OCI-M1 (cell line): ENCODE results near the gene SPACDR.
"Not testable (repeated sequence)": the region's sequence is repeated elsewhere in the genome, so short reads cannot be mapped to it uniquely, and the experiment has no call there.

ENCODE experiments used
- DNase-seq: peaks from one replicate; lab custom pipeline; 2025; lab: John Stamatoyannopoulos, UW

Gene SPACDR

DNA sequence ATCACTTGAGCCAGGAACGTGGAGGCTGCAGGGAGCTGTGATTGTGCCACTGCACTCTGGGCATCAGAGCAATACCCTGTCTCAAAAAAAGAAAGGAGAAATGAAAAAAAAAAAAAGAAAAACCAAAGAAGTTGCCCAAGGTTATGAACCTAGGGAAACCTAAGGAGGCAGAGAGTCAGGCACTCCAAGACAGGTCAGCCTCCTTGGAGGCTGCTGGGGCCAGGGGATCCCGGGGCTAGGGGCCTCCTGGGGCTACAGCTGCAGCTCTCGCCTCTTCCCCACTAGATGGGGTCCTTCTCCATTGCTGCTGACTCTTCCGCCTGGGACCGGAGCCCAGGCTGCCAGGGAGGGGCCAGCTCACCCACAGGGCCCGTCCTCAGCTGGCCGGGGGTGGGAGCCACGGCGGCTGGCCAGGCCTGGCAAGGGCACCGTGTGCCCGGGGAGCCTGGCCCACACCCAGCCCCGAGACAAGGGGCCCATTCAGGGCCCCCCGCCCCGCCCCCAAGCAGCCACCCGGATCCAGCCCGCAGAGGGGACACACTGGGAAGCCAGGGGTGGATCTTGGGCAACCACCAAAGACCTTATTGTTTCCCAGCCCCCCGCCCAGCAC lies 1.7 kb upstream of the SPACDR start:
- peak; percentile 62 for DNase-seq

DNA sequence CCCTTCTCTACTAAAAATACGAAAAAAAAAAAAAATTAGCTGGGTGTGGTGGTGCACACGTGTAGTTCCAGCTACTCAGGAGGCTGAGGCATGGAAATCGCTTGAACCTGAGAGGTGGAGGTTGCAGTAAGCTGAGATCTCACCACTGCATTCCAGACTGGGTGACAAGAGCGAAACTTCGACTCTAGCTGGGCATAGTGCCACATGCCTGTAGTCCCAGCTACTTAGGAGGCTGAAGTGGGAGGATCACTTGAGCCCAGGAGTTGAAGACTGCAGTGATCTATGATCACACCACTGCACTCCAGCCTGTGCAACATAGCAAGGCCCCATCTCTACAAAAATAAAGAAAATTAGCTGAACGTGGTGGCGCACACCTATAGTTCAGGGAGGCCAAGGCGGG lies 1.2 kb upstream of the SPACDR start:
- no peak for DNase-seq

DNA sequence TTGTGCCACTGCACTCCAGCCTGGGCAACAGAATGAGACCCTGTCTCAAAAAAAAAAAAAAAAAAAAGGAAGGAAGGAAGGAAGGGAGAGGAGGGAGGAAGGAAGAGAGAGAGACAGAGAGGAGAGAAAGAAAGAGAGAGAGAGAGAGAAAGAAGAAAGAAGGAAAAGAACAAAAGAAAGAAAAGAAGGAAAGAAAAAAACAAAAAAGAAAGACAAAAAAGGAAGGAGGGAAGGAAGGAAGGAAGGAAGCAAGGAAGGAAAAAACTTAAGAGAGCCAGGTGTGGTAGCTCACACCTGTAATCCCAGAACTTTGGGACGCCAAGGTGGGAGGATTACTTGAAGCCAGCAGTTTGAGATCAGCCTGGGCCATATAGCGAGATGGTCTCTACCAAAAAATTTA lies 731 bp upstream of the SPACDR start:
- DNase-seq: no peak

DNA sequence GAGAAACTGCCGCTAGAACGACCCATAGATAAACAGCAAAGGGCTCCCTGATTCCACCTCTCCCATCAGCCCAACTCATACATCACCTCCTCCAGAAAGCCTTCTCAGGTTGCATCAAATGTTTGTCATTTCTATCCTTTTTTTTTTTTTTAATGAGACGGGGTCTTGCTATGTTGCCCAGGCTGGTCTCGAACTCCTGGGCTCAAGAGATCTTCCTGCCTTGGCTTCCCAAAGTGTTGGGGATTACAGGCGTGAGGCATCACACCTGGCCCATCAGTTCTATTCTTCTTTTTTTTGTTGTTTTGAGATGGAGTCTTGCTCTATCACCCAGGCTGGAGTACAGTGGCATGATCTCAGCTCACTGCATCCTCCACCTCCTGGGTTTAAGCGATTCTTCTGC lies 7.0 kb downstream of the SPACDR start:
- DNase-seq: no peak

DNA sequence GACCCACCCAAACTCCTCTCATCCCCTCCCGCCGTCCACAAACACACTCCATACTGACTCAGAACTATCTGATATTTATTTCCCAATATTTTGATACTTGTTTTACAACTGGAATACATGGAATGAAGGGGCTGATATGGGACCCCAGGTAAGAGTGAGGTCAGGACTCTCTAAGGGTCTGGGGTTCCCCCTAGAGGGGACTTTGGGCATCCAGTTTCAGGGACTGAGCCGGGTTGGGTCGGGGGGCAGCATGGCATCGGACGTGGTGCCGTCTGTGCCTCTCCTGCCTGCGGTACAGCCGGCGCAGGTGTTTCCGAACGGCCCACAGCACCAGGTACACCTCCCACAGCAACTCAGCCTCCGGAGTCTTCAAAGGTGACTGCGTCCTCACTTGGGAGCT lies 7.5 kb downstream of the SPACDR start:
- DNase-seq: no peak

DNA sequence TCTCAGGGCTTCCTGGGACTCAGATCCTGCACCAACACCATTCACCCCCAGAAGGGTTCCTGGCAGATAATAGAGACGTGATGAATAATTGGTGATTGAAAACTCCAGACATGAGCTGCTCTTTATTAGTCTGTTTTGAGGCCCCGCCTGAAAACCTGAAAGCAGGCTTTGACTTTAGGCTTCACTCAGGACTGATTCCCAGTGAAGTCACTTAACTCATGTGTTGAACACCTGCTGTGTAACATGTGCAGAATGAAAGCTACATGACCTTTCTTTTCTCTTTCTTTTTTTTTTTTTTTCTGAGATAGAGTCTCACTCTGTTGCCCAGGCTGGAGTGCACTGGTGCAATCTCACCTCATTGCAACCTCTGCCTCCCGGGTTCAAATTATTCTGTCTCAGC lies 8.9 kb downstream of the SPACDR start:
- DNase-seq: no peak

DNA sequence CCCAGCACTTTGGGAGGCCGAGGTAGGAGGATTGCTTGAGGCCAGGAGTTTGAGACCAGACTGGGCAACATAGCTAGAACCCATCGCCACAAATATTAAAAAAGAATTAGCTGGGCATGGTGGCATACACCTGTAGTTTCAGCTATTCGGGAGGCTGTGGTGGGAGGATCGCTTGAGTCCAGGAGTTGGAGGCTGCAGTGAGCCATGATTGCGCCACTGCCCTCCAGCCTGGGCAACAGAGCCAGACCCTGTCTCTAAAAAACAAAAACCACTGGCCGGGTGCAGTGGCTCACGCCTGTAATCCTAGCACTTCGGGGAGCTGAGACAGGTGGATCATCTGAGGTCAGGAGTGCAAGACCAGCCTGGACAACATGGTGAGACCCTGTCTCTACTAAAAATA lies 10.2 kb downstream of the SPACDR start:
- not testable (repeated sequence) for DNase-seq

DNA sequence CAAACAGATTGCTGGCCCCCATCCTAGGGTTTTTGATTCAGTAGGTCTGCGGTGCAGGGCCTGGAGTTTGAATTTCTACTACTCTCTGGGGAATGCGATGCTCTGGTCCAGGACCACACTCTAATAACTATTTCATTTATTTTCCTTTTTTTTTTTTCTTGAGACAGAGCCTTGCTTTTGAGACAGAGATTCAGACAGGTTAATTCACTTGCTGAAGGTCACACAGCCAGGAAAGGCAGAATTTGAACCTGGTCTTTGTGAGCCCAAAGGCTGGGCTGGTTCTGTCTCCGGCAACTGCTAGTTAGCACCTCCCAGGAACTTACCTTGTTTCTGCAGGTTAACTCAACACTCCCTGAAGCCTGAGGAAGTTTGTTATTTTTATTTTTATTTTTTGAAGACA lies 11.5 kb downstream of the SPACDR start:
- no peak for DNase-seq

DNA sequence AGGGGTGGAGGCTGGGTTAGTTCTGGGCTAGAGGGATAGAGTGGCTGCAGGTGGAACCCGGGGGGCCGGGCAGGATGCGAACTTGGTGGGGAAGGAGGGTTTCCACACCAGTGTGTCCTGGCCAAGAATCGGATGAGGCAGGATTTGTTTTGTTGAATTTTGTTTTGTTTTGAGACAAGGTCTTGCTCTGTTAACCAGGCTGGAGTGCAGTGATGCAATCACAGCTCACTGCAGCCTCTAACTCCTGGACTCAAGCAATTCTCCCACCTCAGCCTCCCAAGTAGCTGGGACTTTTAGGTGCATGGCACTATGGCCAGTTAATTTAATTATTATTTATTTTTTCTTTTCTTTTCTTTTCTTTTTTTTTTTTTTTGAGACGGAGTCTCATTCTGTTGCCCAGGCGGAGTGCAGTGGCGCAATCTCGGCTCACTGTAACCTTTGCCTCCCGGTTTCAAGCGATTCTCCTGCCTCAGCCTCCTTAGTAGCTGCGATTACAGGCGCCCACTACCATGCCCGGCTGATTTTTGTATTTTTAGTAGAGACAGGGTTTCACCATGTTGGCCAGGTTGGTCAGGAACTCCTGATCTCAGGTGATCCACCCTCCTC lies 14.8 kb downstream of the SPACDR start:
- DNase-seq: no peak

DNA sequence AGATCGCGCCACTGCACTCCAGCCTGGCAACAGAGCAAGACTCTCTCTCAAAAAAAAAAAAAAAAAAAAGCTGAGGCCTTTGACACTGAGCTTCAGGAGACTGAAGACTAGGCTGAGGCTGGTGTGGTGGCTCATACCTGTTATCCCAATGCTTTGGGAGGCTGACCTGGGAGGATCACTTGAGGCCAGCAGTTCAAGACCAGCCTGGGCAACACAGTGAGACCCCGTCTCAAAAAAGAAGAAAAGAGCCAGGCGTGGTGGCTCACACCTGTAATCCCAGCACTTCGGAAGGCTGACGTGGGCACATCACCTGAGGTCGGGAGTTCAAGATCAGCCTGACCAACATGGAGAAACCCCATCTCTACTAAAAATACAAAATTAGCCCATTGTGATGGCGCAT lies 16.7 kb downstream of the SPACDR start:
- not testable (repeated sequence) for DNase-seq

DNA sequence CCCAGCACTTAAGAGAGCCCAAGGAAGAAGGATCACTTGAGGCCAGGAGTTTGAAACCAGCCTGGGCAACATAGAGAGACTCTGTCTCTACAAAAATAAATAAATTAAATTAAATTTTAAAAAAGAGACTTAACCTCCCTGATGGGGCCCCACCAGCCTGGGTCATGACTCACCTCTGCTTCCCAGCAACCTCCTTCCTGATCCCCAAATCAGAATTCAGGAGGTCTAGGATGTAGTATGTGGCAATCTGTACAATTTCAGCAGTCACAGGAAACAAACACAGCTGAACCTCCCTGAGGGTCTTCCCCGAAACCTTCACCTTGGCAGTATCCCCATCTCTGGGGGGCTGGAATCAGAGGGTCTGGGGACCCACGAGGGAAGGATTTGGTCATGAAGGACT lies 18.0 kb downstream of the SPACDR start:
- no peak for DNase-seq

DNA sequence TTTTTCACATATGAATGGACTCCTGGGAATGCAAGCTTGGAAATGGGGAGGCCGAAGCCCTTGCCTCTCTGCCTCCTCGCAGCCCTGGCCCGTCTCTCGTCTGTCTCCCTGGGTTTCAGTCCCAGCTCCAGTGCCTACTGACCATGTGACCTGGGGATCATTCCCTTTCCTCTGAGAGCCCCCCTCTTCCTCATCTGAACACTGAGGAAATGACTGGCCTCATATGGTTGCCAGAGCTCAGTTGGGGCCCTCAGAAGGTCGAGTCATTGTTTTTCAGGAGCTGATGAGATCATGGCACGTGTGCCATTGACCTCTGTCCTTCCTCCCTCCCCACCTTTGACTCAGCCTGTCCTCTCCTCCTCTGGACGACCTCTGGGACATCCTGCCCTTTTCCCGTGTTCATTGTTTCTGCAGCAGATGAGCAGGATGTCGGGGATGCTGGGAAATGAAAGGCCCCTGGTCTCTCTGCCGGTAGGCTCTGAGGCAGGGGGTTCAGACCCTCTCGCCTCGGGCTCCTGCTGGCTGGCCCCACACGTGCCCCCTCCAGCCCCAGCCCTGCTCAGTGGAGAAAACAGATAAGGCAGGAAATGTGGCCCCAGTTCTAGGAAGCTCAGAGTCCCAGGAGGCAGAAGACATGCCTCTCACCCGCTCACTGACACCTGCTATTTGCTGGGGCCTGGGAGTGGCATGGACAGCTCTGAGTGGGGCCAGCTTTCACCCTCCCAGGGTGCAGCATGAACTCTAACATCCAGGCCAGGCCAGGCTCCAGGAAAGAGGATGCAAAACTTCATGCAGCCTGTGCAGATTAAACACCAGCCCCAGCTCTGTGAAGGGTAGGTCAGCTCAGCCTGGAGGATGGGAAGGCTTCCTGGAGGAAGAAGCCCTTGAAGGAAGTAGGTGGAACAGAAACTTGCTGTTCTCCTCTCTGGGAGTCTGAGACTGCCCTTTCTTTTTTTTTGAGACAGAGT lies 19.5 kb downstream of the SPACDR start:
- peak; percentile 84 for DNase-seq

DNA sequence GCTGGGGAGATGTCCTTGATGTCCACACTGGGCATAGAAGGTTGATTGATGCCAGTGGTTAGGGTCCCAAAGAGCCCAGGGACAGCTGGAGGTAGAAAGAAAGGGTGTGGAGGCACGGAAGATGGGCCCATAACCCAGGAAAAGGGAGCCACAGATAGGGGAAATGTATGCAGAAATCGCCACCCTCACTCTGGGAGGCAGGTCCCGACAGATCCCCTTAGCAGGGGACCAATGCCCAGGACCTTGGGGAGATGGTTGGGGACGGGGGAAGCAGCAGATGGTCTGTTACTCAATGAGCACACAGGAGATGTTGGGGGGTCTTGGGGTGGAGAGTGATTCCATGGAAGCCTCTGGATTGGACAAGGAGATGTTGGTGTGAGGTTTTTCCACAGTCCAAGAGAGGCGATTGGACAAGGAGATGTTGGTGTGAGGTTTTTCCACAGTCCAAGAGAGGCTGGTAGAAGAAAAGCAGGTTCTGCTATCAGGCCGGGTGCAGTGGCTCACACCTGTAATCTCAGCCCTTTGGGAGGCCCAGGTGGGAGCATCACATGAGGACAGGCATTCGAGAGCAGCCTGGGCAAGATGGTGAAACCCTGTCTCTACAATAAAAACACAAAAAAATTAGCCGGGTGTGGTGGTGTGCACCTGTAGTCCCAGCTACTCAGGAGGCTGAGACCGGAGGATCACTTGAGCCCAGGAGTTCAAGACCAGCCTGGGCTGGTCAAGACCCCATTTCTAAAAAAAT lies 20.8 kb downstream of the SPACDR start:
- DNase-seq: no peak

DNA sequence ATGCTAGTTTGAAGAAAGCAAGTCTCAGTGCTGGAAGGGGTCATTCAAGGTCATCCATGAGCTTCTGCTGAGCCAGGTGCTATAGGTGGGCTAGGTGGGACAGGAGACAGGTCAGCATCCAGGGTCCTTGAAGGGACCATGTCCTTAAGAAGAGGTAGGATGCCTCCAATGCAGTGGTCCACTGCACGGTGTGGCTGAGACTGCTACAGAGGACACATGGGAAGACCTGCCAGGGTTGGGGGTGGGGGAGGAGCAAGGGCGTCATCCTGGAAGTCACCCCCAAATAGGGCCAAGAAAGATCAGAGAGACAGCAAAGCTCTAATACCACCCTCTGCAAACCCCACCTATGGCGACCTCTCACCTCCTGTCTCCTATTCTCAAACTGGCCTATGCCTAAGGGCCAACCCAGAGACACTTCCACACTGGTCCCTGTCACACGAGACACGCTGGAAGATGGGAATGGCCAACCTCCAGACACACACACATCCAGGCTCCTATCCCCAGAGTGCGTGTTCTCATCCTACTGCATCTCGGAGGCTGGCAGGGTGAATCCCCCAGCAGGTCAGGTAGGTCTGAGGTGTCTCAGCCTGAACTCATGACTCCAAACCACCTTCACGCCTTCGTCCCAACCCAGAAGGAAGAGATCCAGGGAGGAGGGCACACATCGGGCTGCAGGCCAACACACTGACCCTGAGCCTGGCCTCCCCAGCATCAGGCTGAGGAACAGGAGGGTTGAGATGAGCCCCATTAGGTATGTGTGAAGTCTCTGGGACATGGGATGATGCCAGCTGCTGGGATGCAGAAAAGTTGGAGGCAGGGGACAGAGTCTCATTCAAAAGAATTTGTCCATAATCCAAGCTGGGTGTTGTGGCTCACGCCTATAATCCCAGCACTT lies 22.2 kb downstream of the SPACDR start:
- no peak for DNase-seq

DNA sequence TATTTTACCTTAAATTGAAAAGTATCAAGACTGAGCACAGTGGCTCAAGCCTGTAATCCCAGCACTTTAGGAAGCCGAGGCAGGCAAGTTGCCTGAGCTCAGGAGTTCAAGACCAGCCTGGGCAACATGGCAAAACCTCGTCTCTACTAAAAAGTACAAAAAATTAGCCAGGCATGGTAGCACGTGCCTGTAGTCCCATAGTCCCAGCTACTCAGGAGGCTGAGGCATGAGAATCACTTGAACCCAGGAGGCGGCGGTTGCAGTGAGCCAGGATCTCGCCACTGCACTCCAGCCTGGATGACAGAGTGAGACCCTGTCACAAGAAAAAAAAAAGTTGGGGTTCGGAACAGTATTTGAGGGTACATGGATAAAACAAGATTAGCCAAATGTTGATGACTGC lies 24.8 kb downstream of the SPACDR start:
- DNase-seq: not testable (repeated sequence)

DNA sequence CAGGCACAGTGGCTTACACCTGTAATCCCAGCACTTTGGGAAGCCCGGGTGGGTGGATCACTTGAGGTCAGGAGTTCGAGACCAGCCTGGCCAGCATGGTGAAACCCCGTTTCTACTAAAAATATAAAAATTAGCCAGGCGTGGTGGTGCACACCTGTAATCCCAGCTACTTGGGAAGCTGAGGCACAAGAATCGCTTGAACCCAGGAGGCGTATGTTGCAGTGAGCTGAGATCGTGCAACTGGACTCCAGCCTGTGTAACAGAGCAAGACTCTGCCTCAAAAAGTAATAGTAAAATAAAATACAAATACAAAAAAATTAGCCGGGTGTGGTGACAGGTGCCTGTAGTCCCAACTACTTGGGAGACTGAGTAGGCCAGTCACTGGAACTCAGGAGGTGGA lies 25.3 kb downstream of the SPACDR start:
- DNase-seq: not testable (repeated sequence)

DNA sequence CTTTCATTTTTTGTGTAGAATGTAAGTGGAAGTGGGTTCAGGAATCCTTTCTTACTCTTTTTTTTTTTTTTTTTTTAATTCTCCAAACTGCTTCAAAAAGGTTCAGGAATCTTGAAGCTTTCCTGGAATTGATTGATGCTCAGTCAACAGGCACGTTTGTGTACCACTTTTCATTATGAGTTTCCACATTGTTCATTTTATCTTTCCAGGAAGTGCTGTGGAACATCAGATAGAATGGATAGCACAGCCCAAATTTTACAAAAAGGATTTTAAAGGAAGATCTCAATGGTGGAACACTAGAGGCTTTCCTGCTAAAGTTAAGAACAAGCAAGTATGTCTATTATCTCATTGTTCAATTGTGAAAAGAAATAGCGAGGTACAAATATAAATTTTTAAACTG lies 25.9 kb downstream of the SPACDR start:
- DNase-seq: no peak

DNA sequence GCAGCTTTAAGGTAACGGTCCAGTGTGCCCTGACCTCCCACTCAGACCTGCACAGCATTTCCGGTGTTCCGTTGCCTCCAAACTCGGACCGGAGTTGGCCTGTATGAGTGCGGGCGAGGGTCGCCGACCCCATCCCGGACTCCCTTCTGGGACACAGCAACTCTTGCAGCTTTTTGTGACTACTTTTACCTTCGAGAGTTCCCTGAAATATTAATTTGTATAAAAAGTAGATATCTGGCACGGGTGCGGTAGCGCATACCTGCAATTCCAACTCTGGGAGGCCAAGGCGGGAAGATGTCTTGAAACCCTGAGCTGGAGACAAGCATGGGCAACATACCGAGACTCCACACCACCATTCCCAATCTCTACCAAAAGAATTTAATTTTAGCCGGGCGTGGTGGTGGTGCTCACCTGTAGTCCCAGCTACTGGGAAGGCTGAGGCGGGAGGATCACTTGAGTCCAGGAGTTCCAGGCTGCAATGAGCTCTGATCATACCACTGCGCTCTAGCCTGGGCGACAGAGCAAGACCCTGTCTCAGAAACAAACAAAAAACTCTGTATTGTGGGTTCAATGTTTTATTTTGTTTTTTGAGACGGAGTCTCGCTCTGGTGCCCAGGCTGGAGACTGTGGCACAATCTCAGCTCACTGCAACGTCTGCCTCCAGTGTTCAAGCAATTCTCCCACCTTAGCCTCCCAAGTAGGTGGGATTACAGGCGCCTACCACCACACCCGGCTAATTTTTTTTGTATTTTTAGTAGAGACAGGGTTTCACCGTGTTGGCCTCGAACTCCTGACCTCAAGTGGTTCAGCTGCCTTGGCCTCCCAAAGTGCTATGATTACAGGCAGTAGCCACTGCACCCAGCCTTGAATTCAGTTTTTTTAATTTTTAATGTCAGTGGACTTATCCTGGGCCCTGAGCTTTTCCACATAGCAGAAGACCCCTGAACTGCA lies 26.6 kb downstream of the SPACDR start:
- DNase-seq: no peak

DNA sequence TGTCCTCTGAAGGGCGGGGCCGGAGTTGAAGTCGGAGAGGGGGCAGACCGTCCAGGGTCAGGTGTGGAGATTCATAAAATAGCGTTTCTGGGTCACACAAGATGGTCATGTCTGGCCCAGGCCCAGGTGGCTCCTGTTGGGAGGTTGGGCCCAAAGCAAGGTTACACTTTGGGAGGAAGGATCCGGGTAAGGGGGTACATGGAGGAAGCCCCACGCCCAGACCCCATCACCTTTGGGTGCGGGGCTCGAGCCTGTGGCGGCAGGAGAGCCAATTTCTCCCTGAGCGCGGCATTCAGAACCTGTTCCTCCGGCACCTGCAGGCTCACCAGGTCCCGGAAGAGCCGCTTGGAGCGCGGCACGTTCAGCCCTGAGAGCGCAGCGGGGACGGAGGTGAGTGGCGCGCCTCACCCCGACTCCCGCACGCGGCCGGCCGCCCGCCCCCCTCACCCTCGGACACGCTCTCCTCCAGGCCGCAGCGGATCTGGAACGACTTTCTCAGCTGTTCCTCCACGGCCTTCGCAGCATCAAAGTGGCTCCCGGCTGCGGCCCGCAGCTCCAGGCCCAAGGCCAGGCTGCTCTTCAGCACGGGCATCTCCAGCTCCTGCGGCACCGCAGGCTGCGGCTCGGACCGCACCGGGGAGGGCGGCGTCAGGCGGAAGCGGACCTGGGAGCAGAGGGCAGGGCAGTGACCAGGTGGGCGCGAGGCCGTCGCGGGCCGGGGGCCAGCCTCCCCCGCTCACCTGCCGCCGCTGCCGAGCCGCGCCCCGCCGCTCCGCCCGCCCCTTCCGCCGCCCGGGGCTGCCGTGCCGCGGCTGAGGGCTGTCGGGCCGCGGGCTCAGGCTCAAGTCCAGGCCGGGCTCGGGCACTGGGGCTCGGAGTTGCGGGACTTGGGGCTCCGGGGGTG lies 28.4 kb downstream of the SPACDR start:
- peak; percentile 72 for DNase-seq
